Rectal smooth muscle tissue (tissue), 1 donor: ENCODE data around the gene TMEM120B.

Source experiments
- H3K27ac ChIP-seq: one replicate; pipeline ENCODE4 v1.7.0; 2013; ENCODE audit warnings: low read depth, low read length, inconsistent platforms
- H3K27me3 ChIP-seq: one replicate; pipeline ENCODE4 v1.7.0; 2013; ENCODE audit warnings: low read length; ENCODE audit not compliant: control insufficient read depth, insufficient read depth
- H3K36me3 ChIP-seq: one replicate; pipeline ENCODE4 v1.7.0; 2013; ENCODE audit warnings: low read length; ENCODE audit not compliant: control insufficient read depth, insufficient read depth
- H3K4me1 ChIP-seq: one replicate; pipeline ENCODE4 v1.7.0; 2013; ENCODE audit warnings: low read length; ENCODE audit not compliant: control insufficient read depth, insufficient read depth
- H3K4me3 ChIP-seq: one replicate; pipeline ENCODE4 v1.7.0; 2013; ENCODE audit warnings: low read length
- H3K9ac ChIP-seq: one replicate; pipeline ENCODE4 v1.7.0; 2013; ENCODE audit warnings: low read length

Gene TMEM120B

GRCh38 chr12:121770813-121771625 lies 58.5 kb downstream of the TMEM120B start:
- Histone ChIP-seq H3K36me3 (no peaks in the 10 kb centered on the region), H3K4me3 (no peak overlapping the region), H3K27me3 (no peaks in the 10 kb centered on the region), H3K4me1 (peaks cover 24% of the 10 kb centered on the region), H3K27ac (no peak overlapping the region), H3K9ac (no peak overlapping the region)

GRCh38 chr12:121773011-121773777 lies 60.6 kb downstream of the TMEM120B start:
- Histone ChIP-seq H3K4me1 (peaks cover 12% of the 10 kb centered on the region), H3K9ac (no peak overlapping the region), H3K36me3 (no peaks in the 10 kb centered on the region), H3K27me3 (no peaks in the 10 kb centered on the region), H3K27ac (peak overlapping the region; percentile 38), H3K4me3 (peak overlapping the region; percentile 15)

- H3K4me1 ChIP-seq = peaks cover 7% of the 10 kb centered on the region
- H3K27me3 ChIP-seq = no peaks in the 10 kb centered on the region
- H3K9ac ChIP-seq = no peak overlapping the region
- no peak overlapping the region for H3K4me3 ChIP-seq
- H3K36me3 ChIP-seq = peaks cover 2% of the 10 kb centered on the region
- no peak overlapping the region for H3K27ac ChIP-seq
Observed at GRCh38 chr12:121774968-121775474, 62.5 kb downstream of the TMEM120B start.

GRCh38 chr12:121775501-121775900 lies 62.9 kb downstream of the TMEM120B start:
- H3K9ac ChIP-seq = no peak overlapping the region
- peaks cover 7% of the 10 kb centered on the region for H3K4me1 ChIP-seq

GRCh38 chr12:121776190-121777098 lies 63.9 kb downstream of the TMEM120B start:
- Histone ChIP-seq H3K27ac (no peak overlapping the region), H3K4me3 (no peak overlapping the region), H3K27me3 (no peaks in the 10 kb centered on the region), H3K4me1 (peaks cover 7% of the 10 kb centered on the region), H3K9ac (no peak overlapping the region), H3K36me3 (peaks cover 2% of the 10 kb centered on the region)

More at GRCh38 chr12:121775501-121775900, 62.9 kb downstream of the TMEM120B start:
- H3K27ac ChIP-seq = no peak overlapping the region
- H3K27me3 ChIP-seq = no peaks in the 10 kb centered on the region
- no peak overlapping the region for H3K4me3 ChIP-seq
- H3K36me3 ChIP-seq = peaks cover 2% of the 10 kb centered on the region

GRCh38 chr12:121778567-121779421 lies 66.2 kb downstream of the TMEM120B start:
- Histone ChIP-seq H3K4me3 (no peak overlapping the region), H3K4me1 (peaks cover 4% of the 10 kb centered on the region), H3K27me3 (no peaks in the 10 kb centered on the region), H3K9ac (no peak overlapping the region), H3K36me3 (peaks cover 2% of the 10 kb centered on the region), H3K27ac (no peak overlapping the region)

GRCh38 chr12:121779422-121779895 lies 66.9 kb downstream of the TMEM120B start:
- H3K9ac ChIP-seq = no peak overlapping the region
- H3K27ac ChIP-seq = no peak overlapping the region
- H3K4me3 ChIP-seq = no peak overlapping the region
- peaks cover 2% of the 10 kb centered on the region for H3K36me3 ChIP-seq
- no peaks in the 10 kb centered on the region for H3K27me3 ChIP-seq
- peaks cover 4% of the 10 kb centered on the region for H3K4me1 ChIP-seq

GRCh38 chr12:121780429-121780828 lies 67.9 kb downstream of the TMEM120B start:
- H3K4me1 ChIP-seq = peaks cover 4% of the 10 kb centered on the region
- H3K36me3 ChIP-seq = peaks cover 2% of the 10 kb centered on the region
- H3K27ac ChIP-seq = no peak overlapping the region
- H3K4me3 ChIP-seq = no peak overlapping the region
- no peaks in the 10 kb centered on the region for H3K27me3 ChIP-seq
- H3K9ac ChIP-seq = no peak overlapping the region

- Histone ChIP-seq H3K4me1 (peaks cover 4% of the 10 kb centered on the region), H3K9ac (no peak overlapping the region), H3K27ac (peak overlapping the region; percentile 75), H3K27me3 (no peaks in the 10 kb centered on the region), H3K36me3 (peaks cover 2% of the 10 kb centered on the region), H3K4me3 (no peak overlapping the region)
Observed at GRCh38 chr12:121781484-121781997, 69.0 kb downstream of the TMEM120B start.

GRCh38 chr12:121781998-121782979 lies 69.7 kb downstream of the TMEM120B start:
- H3K9ac ChIP-seq = no peak overlapping the region
- H3K4me3 ChIP-seq = peak overlapping the region; percentile 16
- peak overlapping the region; percentile 75 for H3K27ac ChIP-seq
- H3K4me1 ChIP-seq = peaks cover 4% of the 10 kb centered on the region
- peaks cover 2% of the 10 kb centered on the region for H3K36me3 ChIP-seq
- H3K27me3 ChIP-seq = no peaks in the 10 kb centered on the region
